Measurements from ENCODE around the gene AP2M1.
"Not testable (repeated sequence)": the region's sequence is repeated elsewhere in the genome, so short reads cannot be mapped to it uniquely, and the experiment has no call there.

Gene AP2M1

DNA sequence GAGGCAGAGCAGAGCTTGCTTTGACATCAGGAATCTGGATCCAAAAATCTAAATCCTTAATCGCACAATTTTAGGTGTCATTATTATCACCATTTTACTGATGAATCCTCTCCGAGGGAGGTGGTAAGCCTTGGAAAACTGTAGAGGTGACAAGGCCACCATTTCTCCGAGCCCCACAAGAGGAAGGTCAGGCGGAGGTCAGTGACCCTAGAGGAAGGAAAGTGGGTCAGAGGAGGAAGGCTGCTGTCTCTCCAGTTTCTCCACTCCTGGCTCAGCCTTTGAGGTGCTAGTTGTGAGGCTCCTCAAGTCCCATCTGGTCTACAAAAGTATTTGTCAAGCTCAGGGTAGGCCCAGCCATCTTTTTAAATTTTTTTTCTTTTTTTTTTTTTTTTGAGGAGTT lies 16.3 kb upstream of the AP2M1 start:
- no peak for DNase-seq

DNA sequence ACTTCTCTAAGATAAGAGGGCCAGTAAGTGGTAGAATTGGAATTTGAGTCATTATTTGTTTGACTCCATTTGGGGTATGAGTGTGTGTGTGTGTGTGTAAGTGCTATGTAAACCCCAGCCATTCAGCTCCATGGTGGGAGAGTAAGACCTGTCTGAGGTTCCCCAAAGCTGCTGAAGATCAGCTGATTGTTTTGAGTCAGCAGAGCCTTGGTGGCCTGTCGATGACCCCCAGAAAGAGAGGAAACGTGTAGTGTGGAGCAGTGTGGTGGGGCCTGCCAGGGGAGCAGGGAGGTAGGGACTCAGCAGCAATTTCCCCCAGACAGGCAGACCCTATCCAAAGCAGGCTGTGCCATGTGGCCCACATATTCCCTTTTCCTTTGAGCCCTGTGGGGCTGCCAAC lies 14.2 kb upstream of the AP2M1 start:
- DNase-seq, result no peak

DNA sequence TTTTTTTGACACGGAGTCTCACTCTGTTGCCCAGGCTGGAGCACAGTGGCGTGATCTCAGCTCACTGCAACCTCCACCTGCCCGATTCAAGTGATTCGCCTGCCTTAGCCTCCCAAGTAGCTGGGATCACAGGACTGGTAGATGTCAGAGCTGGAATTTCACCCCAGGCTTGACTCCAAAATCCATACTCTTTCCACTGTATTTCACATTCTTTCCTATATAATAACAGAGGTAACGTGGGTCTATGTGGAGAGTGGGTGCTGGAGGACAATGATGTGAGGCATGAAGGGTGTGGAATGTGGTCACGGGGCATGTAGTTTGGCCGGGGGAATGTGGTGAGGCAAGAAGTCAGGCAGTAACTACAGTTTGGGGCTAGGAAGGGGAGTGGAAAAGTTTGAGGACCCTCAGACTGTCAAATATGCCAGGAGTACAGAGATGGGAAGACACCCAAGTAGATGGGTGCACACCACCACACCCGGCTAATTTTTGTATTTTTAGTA lies 12.0 kb upstream of the AP2M1 start:
- not testable (repeated sequence) for DNase-seq

DNA sequence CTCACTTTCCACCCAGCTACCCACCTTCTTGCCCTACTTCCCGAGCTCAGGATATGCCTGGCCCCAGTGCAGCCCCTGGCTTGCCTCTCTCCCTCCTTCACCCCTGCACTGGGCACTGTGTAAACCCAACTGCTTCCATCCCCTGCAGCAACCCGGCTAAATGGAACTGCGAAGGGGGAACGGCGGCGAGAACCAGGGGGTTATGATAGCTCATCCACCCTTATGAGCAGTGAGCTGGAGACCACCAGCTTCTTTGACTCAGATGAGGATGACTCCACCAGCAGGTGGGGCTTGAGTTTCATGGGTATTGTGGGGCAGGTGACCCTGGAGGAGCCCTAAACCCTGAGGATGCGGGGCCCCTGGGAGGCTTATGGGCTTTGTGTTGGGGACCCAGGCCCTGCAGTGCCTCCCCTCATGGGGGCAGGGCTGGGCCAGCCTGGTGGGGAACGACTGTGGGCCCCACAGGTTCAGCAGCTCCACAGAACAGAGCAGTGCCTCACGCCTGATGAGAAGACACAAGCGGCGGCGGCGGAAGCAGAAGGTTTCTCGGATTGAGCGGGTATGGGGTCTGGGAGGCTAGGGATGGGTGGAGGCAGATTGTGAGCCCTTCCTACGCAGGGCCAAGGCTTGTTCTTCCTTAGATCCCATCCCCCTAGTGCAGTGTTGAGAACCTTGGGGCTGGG lies 9.9 kb upstream of the AP2M1 start:
- no peak for DNase-seq

DNA sequence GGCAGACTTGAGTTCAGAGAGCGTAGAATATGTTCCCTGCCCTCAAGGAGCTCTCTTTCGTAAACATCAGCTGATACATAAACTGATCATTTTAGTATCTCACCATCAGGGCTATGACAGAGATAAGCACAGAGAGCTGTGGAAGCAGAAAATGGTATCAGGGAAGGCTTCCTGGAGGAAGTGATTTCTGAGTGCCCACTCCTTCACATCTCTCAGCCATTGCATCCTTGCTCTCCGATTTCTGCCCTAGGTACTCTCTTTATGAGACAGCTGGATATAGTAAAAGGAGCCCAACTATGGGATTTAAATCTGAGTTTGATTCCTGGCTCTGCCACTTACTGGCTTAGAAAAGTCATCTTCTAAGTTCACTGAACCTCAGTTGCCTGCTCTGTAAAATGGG lies 9.1 kb upstream of the AP2M1 start:
- DNase-seq, result no peak

DNA sequence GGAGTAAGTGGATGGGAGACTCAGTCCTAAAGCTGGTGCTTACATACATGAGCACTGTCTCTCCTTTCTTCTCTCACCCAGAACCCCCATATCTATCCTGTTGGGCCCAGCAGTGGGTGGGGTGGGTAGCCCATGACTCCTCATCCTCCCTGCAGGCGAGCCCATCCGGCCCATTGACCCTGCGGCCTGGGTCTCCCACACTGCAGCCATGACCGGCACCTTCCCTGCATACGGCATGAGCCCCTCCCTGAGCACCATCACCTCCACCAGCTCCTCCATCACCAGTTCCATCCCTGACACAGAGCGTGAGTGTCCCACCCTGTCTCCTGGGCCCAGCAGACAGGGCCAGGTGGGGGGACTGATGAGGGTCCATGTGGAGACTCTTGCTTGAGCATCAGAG lies 8.0 kb upstream of the AP2M1 start:
- no peak for DNase-seq

DNA sequence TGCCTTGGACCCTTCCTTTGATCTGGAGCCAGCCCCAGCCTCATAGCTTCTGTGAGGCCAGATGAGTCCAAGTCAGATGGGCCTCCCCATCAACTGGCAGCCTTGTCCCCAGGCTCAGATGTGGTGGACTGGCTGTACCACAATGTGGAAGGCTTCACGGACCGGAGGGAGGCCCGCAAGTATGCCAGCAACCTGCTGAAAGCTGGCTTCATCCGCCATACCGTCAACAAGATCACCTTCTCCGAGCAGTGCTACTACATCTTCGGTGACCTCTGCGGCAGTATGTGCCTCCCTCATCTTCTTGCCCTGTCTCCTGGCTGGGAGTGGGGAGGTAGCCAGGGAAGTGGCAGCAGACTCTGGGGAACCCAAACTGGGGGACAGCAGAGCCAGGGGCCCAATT lies 6.9 kb upstream of the AP2M1 start:
- DNase-seq, result no peak

DNA sequence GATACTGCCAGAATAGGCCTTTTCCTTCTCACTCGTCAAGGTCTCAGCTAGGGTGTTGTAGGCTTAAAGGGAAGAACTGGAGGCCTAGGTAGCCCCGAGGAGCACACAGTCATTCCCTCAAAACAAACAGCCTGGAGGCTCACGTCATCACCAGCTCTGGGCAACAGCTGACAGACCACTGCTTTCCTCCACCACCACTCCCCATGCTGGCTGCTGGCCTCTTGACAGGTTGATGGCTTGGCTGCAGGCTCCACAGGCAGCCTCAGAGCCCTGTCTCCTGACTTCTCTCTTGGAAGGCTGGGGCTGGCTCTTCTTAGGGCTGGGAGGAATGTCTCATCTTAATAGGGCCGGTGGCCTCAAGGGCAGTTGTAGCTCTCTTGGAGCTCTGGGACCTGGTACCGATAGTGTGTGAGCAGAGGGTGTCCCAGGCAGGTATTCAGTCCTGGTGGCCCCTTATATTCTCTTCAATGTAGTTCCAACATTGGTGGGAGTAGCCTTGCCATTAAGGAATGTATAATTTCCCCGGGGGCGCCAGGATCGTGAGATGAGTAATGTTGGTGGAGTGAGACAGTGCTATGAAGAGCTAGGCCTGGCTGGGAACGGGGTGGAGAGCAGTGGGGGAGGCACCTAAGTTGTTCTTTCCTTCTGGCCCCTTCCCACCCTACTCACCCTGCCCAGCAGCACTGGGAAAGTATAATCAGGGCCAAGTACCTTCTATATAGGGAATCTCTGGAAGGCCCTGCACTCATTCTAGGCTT lies 6.1 kb upstream of the AP2M1 start:
- no peak for DNase-seq

DNA sequence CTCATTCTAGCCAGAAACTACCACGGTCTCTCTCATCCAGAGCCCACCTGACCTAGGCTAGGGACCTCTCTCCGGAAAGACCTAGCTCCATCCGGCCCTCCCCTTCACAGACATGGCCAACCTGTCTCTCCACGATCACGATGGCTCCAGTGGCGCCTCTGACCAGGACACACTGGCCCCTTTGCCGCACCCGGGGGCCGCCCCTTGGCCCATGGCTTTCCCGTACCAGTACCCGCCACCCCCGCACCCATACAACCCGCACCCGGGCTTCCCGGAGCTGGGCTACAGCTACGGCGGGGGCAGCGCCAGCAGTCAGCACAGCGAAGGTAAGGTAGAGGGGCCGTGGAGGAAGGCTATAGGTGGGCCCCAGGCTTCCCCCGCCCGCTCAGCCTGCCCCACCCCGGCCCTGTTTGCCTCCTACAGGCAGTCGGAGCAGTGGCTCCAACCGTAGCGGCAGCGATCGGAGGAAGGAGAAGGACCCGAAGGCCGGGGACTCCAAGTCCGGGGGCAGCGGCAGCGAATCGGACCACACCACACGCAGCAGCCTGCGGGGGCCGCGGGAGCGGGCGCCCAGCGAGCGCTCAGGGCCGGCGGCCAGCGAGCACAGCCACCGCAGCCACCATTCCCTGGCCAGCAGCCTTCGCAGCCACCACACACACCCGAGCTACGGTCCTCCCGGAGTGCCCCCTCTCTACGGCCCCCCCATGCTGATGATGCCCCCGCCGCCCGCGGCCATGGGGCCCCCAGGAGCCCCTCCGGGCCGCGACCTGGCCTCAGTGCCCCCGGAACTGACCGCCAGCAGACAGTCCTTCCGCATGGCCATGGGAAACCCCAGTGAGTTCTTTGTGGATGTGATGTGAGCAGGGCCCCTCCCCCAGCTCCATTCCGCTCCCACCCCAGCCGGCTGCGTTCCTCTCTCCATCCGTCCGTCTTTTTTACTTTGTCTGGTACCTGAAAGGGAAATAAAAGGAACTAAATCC lies 4.5 kb upstream of the AP2M1 start:
- DNase-seq, result no peak

DNA sequence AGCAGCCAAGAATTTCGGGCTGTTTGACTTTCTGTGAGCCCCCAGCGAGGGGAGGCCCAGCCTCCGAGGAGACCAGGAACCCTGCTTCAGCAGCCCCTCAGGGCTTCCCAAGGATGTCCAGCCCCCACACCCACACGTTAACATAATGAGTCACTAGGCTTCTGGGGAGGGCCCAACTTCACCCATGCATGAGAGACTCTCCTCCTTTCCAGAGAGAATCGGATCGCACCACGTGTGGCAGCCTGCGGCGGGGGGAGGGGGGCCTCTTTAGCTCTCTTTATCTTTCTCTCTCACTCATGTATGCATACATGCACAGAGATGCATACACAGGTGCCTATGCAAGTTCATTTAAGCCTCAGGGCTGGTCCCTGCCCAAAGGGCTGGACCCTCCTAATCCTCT lies 3.1 kb upstream of the AP2M1 start:
- no peak for DNase-seq

DNA sequence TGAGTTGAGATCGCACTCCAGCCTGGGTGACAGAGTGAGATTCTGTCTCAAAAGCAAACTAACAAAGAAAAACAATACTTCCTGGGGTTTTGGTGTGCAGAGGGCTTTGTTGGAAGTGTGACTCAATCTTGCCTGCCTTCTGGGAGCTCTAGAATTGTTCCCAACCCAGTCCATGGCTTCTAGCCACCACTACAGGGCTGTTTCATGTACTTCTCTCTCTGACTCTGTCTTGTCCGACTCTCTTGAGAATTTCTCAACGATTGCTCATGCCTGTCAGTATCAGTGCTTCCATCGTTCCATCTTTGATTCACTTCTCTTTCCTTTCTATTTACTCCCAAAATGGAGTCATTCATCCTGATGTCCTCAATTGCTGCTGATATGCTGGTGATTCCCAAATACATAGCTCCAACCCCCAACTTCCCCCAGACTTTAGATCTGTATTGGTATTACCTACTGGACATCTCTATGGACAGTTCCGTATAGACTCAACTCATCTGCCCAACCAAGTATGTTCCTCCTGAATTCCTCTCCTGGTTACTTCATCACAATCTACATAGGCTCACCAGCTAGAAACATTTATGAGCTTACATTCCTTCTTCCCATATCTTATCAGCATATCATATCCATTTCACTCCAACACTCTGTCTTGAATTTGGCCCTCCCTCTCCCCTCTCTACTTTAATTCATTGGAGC lies 1.8 kb upstream of the AP2M1 start:
- DNase-seq, result no peak

DNA sequence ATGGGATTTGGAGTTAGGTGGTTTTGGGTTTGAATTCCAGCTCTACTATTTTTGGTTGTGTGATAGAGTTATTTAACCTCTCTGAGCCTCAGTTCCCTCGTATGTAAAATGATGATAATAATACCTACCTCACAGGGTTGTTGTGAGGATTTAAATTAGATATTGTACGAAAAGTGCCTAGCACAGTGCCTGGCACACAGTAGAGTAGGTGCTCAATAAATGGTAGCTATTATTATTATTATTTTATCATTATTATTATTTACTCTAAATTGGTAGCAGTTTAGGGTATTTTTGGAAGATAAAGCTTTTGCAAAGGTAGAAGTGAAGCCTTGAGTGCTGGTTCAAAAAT lies 1.3 kb upstream of the AP2M1 start:
- no peak for DNase-seq

DNA sequence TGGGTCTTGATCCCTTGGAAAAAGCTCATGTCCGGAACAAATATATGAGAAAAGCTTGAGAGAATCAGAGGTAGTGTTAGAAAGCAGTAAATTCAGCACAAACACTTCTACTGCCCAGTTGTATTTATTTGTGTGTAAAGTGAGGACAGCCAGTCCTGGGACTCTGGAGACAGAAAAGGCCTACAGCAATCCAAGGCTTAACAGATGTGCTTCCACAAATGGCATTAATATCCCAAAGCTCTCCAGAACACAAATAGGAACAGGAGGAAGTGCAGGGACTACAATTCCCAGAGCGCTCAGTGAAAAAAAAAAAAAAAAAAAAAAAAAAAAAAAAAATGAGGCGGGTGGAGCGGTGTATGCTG lies 390 bp upstream of the AP2M1 start:
- no peak for DNase-seq

DNA sequence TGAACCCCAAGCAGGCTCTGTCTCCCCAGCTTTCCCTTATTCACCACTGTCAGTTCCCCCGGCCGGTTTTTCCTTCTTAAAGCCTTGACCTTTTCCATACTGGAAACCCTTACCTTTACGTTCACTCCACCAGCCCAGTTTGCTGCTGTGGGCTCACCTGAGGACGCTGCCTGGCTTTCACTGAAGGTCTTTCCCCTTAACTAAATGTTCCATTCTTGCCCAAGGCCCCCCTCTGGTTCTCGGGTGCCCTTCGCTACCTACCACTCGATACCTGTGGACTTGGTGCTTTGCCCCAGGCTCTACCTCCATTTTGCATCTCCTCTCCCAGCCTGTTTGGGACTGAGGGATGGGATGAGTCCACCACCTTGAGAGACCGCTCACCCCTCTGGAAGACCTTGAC lies 851 bp downstream of the AP2M1 start:
- no peak for DNase-seq

DNA sequence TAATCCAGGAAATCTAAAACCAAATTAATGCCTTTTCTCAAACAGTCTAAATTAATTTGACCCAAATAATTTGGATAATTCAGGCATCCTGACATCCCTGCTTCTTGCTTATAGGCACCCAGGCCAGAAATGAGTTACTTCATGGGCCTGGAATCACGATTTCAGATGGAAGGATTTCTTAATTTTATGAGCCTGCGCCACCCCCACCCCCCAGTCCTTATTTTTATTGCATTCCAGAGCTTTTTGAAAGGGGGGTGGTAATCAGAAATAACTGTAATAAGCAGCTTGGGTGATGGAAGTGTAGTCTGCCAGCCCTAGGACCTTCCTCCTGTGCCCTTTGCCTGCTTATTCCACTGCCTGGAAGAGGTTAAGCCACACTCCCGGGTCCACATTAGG lies 1.3 kb downstream of the AP2M1 start:
- DNase-seq, result no peak

DNA sequence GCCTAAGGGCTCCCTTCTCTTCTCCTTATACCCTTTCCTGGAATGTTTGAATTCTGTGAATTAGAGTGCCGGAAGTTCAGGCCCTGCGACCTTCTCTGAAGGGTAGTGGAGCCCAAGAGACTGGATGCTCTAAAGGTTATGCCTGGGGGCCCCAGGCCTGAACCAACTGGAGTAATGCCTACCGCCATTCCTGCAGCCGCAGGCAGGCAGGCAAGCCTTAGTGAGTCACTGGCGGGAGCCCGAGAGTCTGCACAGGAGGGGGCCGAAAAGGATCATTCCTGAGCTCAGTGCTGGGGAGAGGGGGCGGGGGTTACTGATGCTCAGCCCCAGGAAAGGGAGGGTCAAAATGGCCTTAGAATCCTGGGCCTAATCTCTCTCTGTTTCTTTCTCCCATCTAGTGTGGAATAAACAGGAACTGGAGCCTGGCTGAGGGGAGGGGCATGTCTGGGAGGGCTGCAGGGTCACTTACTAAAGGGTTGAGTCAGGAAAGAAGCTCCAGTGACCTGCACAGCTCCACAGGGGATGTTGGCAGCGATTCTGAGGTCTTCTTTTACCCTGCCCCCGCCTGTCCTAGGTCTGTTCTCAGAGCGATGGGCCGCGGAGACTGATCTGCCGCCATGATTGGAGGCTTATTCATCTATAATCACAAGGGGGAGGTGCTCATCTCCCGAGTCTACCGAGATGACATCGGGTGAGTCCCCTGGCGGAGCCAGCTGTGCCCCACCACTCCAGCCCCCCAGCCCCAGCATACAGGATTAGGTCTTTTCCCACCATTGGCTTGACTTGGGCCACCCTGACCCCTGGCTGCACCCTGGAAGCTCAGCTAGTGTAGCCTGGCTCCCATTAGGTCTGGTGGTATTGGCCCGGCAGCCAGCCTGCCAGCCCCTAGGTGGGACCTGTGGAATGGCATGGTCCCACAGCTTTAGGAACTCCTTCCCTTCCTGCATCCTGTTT lies 2.0 kb downstream of the AP2M1 start:
- DNase-seq, result no peak

DNA sequence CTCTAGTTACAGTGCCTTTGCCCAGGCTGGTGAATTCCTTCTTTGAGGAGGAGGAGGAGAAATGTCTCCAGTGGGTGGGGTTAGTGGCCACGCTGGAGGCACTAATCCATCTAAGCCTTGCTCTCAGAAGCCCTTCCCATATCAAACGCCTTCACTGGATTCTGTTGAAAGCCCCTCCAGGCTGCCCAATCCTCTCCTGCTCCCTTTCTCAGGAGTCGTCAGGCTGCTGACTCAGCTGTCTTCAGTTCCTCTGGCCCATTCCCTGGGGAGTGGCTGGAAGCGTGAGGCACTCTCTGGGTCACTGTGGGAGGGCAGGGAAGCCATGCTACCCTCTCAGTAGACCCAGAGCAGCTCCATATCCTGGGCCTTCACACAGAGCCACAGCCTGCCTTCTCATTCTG lies 2.7 kb downstream of the AP2M1 start:
- no peak for DNase-seq

DNA sequence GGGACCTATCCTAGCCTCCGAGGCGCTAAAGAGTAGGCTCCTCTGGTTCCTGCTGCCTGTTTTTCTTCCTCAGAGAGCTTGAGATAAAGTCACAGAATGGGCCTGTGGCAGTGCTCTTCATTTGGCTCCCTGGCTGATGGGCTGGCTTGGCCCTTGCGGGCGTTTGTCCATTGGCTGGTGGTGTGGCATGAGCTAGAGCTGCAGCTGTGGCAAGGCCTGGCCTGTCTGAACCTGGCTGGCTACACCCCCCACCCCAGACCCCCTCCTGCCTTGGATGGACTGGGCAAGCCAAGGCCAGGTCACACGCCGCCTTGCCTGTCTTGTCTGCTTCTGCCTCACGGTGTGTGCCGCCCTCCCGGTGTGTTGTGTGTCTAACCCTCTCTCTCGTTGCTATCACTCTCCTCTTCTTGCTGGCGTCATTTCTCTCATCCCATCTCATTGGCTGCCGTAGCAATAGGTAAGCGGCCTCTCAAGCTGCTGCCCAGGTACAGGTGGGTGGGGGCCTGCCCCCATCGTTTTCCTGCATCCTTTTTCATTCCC lies 3.2 kb downstream of the AP2M1 start:
- DNase-seq, result no peak

DNA sequence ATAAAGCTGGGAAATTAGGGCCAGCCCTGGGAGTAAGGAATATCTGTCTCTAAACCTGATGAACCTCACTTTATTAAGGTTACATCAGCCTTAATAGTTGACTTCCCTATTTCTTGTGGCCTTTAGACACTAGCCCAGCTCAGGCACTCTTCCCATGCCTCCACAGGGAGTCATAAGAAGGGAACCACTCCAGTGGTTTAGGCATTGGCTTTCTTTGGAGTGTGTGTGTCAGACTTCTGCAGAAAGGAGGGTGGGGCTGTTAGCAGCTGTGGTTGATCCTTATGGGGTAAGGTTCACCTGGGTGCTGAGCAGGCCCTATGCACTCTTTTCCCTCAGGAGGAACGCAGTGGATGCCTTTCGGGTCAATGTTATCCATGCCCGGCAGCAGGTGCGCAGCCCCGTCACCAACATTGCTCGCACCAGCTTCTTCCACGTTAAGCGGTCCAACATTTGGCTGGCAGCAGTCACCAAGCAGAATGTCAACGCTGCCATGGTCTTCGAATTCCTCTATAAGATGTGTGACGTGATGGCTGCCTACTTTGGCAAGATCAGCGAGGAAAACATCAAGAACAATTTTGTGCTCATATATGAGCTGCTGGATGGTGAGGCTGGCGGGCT lies 4.0 kb downstream of the AP2M1 start:
- no peak for DNase-seq

DNA sequence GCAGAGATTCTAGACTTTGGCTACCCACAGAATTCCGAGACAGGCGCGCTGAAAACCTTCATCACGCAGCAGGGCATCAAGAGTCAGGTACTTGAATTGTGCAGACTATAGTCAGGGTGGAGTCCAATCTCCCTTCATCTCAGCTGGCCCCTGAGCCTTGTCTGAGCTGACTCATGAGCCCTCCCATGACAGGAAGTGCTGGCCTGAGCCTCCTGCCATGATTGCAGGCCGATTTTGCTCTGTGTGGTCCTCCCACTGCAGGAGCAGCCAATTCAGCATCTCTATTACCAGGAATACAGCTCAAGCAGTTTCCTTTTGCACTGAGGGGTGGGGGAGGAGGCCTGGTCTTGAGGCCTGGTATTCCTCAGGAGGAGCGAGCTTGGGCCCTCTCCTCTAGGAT lies 5.5 kb downstream of the AP2M1 start:
- DNase-seq, result no peak

DNA sequence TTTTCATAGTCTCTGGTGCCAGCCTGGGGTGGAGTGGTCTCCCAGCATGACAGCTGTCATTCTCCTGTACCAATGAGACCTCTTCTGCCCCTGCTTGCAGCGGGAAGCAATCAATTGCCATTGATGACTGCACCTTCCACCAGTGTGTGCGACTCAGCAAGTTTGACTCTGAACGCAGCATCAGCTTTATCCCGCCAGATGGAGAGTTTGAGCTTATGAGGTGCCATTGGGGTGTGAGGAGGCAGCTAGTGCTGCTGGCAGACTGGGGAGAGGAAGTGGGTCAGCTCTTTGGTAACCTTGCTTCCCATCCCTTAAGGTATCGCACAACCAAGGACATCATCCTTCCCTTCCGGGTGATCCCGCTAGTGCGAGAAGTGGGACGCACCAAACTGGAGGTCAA lies 6.9 kb downstream of the AP2M1 start:
- no peak for DNase-seq

All from CD4-positive, alpha-beta T cell treated with Interferon alpha-2 for 1 hour (primary cell).